ENCODE data around the gene CNNM3. TPM values are rescaled to one million over a fixed set of nuclear protein-coding genes. Genes with fewer than 3 reads are reported as not detected.

The CNNM3 gene
- total RNA-seq, 4 donors from 2014 or later, result 12.6 to 28.3 (median 16.5) TPM

- TF ChIP-seq CTCF (IDR thresholded peaks at IDR 0.05) (no peak), POLR2A (IDR thresholded peaks at IDR 0.05) (no peak), POLR2AphosphoS5 (IDR thresholded peaks at IDR 0.05) (no peak), EP300 (IDR thresholded peaks at IDR 0.05) (no peak)
- Histone ChIP-seq H3K4me3 (no peak overlapping the region), H3K36me3 (peaks cover 73% of the 10 kb centered on the region), H3K9me3 (no peaks in the 10 kb centered on the region), H3K27me3 (no peaks in the 10 kb centered on the region), H3K27ac (no peak overlapping the region), H3K4me1 (peaks cover 1% of the 10 kb centered on the region)
- DNase-seq (ENCODE audit: low spot score in 2 of 2), result no peak
- WGBS, result 88% methylated on average over 20 of the region's 22 CpGs
These were observed 10.6 kb downstream of the CNNM3 start for GRCh38 chr2:96826546-96827278.

GRCh38 chr2:96828436-96828835, 12.4 kb downstream of the CNNM3 start:
- H3K4me3 ChIP-seq, result no peak overlapping the region
- no peaks in the 10 kb centered on the region for H3K27me3 ChIP-seq
- TF ChIP-seq EP300 (IDR thresholded peaks at IDR 0.05) (no peak), CTCF (IDR thresholded peaks at IDR 0.05) (no peak)
- H3K9me3 ChIP-seq, result no peaks in the 10 kb centered on the region
- no peak for DNase-seq (ENCODE audit: low spot score in 2 of 2)
- H3K4me1 ChIP-seq, result peaks cover 5% of the 10 kb centered on the region
- H3K36me3 ChIP-seq, result peaks cover 83% of the 10 kb centered on the region
- H3K27ac ChIP-seq, result no peak overlapping the region
- WGBS, result 93% methylated on average over 14 of the region's 14 CpGs

GRCh38 chr2:96828874-96829273, 12.8 kb downstream of the CNNM3 start:
- Histone ChIP-seq H3K27me3 (no peaks in the 10 kb centered on the region), H3K4me1 (peaks cover 5% of the 10 kb centered on the region), H3K36me3 (peaks cover 86% of the 10 kb centered on the region), H3K27ac (no peak overlapping the region), H3K4me3 (no peak overlapping the region), H3K9me3 (no peaks in the 10 kb centered on the region)
- 96% methylated on average over 13 of the region's 13 CpGs for WGBS
- TF ChIP-seq POLR2AphosphoS5 (IDR thresholded peaks at IDR 0.05) (no peak), CTCF (IDR thresholded peaks at IDR 0.05) (no peak), POLR2A (IDR thresholded peaks at IDR 0.05) (no peak), EP300 (IDR thresholded peaks at IDR 0.05) (no peak)
- DNase-seq (ENCODE audit: low spot score in 2 of 2), result no peak

- Histone ChIP-seq H3K4me3 (no peak overlapping the region), H3K27ac (no peak overlapping the region), H3K4me1 (peaks cover 5% of the 10 kb centered on the region), H3K9me3 (no peaks in the 10 kb centered on the region), H3K27me3 (no peaks in the 10 kb centered on the region), H3K36me3 (peaks cover 93% of the 10 kb centered on the region)
- 61% methylated on average over 5 of the region's 5 CpGs for WGBS
- DNase-seq (ENCODE audit: low spot score in 2 of 2), result no peak
- no peak for TF ChIP-seq POLR2AphosphoS5 (IDR thresholded peaks at IDR 0.05)
- TF ChIP-seq POLR2A (IDR thresholded peaks at IDR 0.05), result no peak
- TF ChIP-seq EP300 (IDR thresholded peaks at IDR 0.05), result no peak
- no peak for TF ChIP-seq CTCF (IDR thresholded peaks at IDR 0.05)
These were observed 14.0 kb downstream of the CNNM3 start for GRCh38 chr2:96830044-96830562.

- Histone ChIP-seq H3K4me3 (no peak overlapping the region), H3K27me3 (no peaks in the 10 kb centered on the region), H3K27ac (no peak overlapping the region), H3K36me3 (peaks cover 82% of the 10 kb centered on the region), H3K9me3 (no peaks in the 10 kb centered on the region), H3K4me1 (peaks cover 5% of the 10 kb centered on the region)
- TF ChIP-seq CTCF (IDR thresholded peaks at IDR 0.05), result no peak
- TF ChIP-seq POLR2A (IDR thresholded peaks at IDR 0.05), result no peak
- TF ChIP-seq EP300 (IDR thresholded peaks at IDR 0.05), result no peak
- no peak for TF ChIP-seq POLR2AphosphoS5 (IDR thresholded peaks at IDR 0.05)
- WGBS, result 73% methylated on average over 10 of the region's 10 CpGs
- no peak for DNase-seq (ENCODE audit: low spot score in 2 of 2)
These were observed 15.6 kb downstream of the CNNM3 start for GRCh38 chr2:96831679-96832078.

Measured in suprapubic skin (tissue), 4 donors.